Endodermal cell (in vitro differentiated cells): ENCODE measurements around the gene FBXO38. TPM values are rescaled to one million over a fixed set of nuclear protein-coding genes. Genes with fewer than 3 reads are reported as not detected.
A peak's percentile ranks its signal among the peaks of the same experiment; 100 is the strongest.

Experiments
- DNase-seq: peaks from one replicate; pipeline ENCODE4 v3.0.0-alpha.2; 2017
- H3K27ac ChIP-seq: 2 replicates; pipeline ENCODE4 v1.5.1; 2013; ENCODE audit warnings: mild to moderate bottlenecking, low read depth, low read length, moderate library complexity
- H3K27me3 ChIP-seq: 2 replicates; pipeline ENCODE4 v1.6.1; 2013; ENCODE audit warnings: mild to moderate bottlenecking, low read length, moderate library complexity; ENCODE audit not compliant: insufficient read depth, control insufficient read depth, poor library complexity, severe bottlenecking
- H3K36me3 ChIP-seq: 2 replicates; pipeline ENCODE4 v1.7.0; 2013; ENCODE audit warnings: mild to moderate bottlenecking, low read length, moderate library complexity; ENCODE audit not compliant: control insufficient read depth, insufficient read depth
- H3K4me1 ChIP-seq: one replicate; pipeline ENCODE4 v1.7.0; 2013; ENCODE audit warnings: low read length; ENCODE audit not compliant: control insufficient read depth, insufficient read depth
- H3K4me3 ChIP-seq: 2 replicates; pipeline ENCODE4 v1.5.1; 2013; ENCODE audit warnings: mild to moderate bottlenecking, low read length, moderate library complexity
- H3K9ac ChIP-seq: 2 replicates; pipeline ENCODE4 v1.6.1; 2013; ENCODE audit warnings: mild to moderate bottlenecking, low read length, moderate library complexity; ENCODE audit not compliant: poor library complexity, severe bottlenecking; ENCODE audit errors: extremely low read depth
- H3K9me3 ChIP-seq: 2 replicates; pipeline ENCODE4 v1.6.1; 2013; ENCODE audit warnings: mild to moderate bottlenecking, low read length, moderate library complexity; ENCODE audit not compliant: control insufficient read depth
- H3K27ac Mint-ChIP-seq: 2 replicates; pipeline ENCODE4 v1.8.0; 2020; ENCODE audit warnings: mixed read lengths
- H3K27me3 Mint-ChIP-seq: 2 replicates; pipeline ENCODE4 v1.8.0; 2021; ENCODE audit warnings: mild to moderate bottlenecking, mixed read lengths; ENCODE audit not compliant: insufficient read depth
- H3K36me3 Mint-ChIP-seq: 2 replicates; pipeline ENCODE4 v1.8.0; 2020; ENCODE audit warnings: low read depth, mixed read lengths
- H3K4me1 Mint-ChIP-seq: 2 replicates; pipeline ENCODE4 v1.8.0; 2020; ENCODE audit warnings: mixed read lengths
- H3K4me3 Mint-ChIP-seq: 2 replicates; pipeline ENCODE4 v1.8.0; 2020; ENCODE audit warnings: mild to moderate bottlenecking, moderate library complexity, mixed read lengths
- H3K9me3 Mint-ChIP-seq: 2 replicates; pipeline ENCODE4 v1.8.0; 2020; ENCODE audit warnings: mild to moderate bottlenecking, mixed read lengths
- CTCF ChIP-seq: fragments of 200-600 bp; sonication (generic); conservative IDR thresholded peaks from 2 replicates; pipeline ENCODE4 v1.5.0; 2021; ENCODE audit warnings: antibody characterized with exemption, mild to moderate bottlenecking
- WGBS, 2 experiments: methylation state at CpG; one replicate each; pipeline versions ENCODE4 v1.1.5 to v1.1.7; 2013; ENCODE audit warnings: missing lambda C conversion rate in 2 of 2, mixed read lengths in 1 of 2; ENCODE audit not compliant: insufficient coverage in 1 of 2, insufficient read length in 1 of 2; 5-methylcytosine and 5-hydroxymethylcytosine counted together
- total RNA-seq, 2 donors: library from RNA; stranded (reverse); fragmentation: NEBNext Ultra II Directional in 1 of 2; extraction: Animal tissue kit (Norgen Biotek cat#: 25700) in 1 of 2; gene quantifications; 2 replicates in 1 of 2; 3 replicates in 1 of 2; pipeline ENCODE4 v1.2.1, GENCODE V29; 2021

FBXO38 gene
- total RNA-seq, 2 donors from 2014 or later = 45.4 to 49.7 TPM

- Mint-ChIP-seq H3K4me1 (peaks cover 36% of the 10 kb centered on the region), H3K4me3 (no peak overlapping the region), H3K9me3 (no peaks in the 10 kb centered on the region), H3K27me3 (no peaks in the 10 kb centered on the region), H3K36me3 (peaks cover 16% of the 10 kb centered on the region), H3K27ac (peak overlapping the region; percentile 45)
- peaks cover 16% of the 10 kb centered on the region for H3K36me3 ChIP-seq
- H3K27ac ChIP-seq = no peak overlapping the region
- peak overlapping the region; percentile 95 for H3K4me3 ChIP-seq
- DNase-seq = no peak
- H3K9ac ChIP-seq = no peak overlapping the region
- H3K9me3 ChIP-seq = no peaks in the 10 kb centered on the region
- H3K4me1 ChIP-seq = peaks cover 2% of the 10 kb centered on the region
- H3K27me3 ChIP-seq = no peaks in the 10 kb centered on the region
- 90 to 93% methylated on average over 1 of the region's 1 CpG for WGBS, 2 experiments
- no peak for TF ChIP-seq CTCF
These were observed 2.3 kb downstream of the FBXO38 start for GRCh38 chr5:148386041-148386440.

- no peak for TF ChIP-seq CTCF
- Mint-ChIP-seq H3K9me3 (no peaks in the 10 kb centered on the region), H3K27me3 (no peaks in the 10 kb centered on the region), H3K4me1 (peaks cover 46% of the 10 kb centered on the region), H3K36me3 (peaks cover 16% of the 10 kb centered on the region), H3K4me3 (no peak overlapping the region), H3K27ac (no peak overlapping the region)
- Histone ChIP-seq H3K36me3 (peaks cover 16% of the 10 kb centered on the region), H3K9ac (no peak overlapping the region), H3K9me3 (no peaks in the 10 kb centered on the region), H3K4me1 (peaks cover 5% of the 10 kb centered on the region), H3K27me3 (no peaks in the 10 kb centered on the region), H3K27ac (no peak overlapping the region), H3K4me3 (no peak overlapping the region)
- no peak for DNase-seq
- WGBS, 2 experiments = 94 to 100% methylated on average over 2 to 3 of the region's 3 CpGs
These were observed 3.6 kb downstream of the FBXO38 start for GRCh38 chr5:148387325-148387724.

- 85 to 100% methylated on average over 1 of the region's 1 CpG for WGBS, 2 experiments
- TF ChIP-seq CTCF = no peak
- H3K36me3 ChIP-seq = peaks cover 16% of the 10 kb centered on the region
- no peak overlapping the region for H3K27ac ChIP-seq
- Mint-ChIP-seq H3K27ac (no peak overlapping the region), H3K36me3 (peaks cover 16% of the 10 kb centered on the region), H3K9me3 (no peaks in the 10 kb centered on the region), H3K27me3 (no peaks in the 10 kb centered on the region), H3K4me3 (no peak overlapping the region), H3K4me1 (peaks cover 55% of the 10 kb centered on the region)
- no peak overlapping the region for H3K9ac ChIP-seq
- no peak for DNase-seq
- no peaks in the 10 kb centered on the region for H3K9me3 ChIP-seq
- peaks cover 10% of the 10 kb centered on the region for H3K4me1 ChIP-seq
- no peaks in the 10 kb centered on the region for H3K27me3 ChIP-seq
- no peak overlapping the region for H3K4me3 ChIP-seq
These were observed 4.9 kb downstream of the FBXO38 start for GRCh38 chr5:148388696-148389095.
